Measurements from ENCODE around the gene CENPN. TPM values are rescaled to one million over a fixed set of nuclear protein-coding genes. Genes with fewer than 3 reads are reported as not detected.
A peak's percentile ranks its signal among the peaks of the same experiment; 100 is the strongest.

Gene CENPN
- total and polyA plus RNA-seq, 2 of the 13 experiments (the other 11 are each of a cell fraction or from before 2014, with no cell fraction given): 29.7 to 129 TPM

- TF ChIP-seq KMT2A (CRISPR knock-in tag; IDR thresholded peaks at IDR 0.05) (peak; percentile 78; the same call in 1 of the 2 replicates), IKZF1 (IDR thresholded peaks at IDR 0.05) (no peak), ZNF580 (CRISPR knock-in tag; IDR thresholded peaks at IDR 0.05; ENCODE audit: borderline replicate concordance, low read depth) (no peak), SAP130 (CRISPR knock-in tag; IDR thresholded peaks at IDR 0.05; ENCODE audit: low read depth) (peak; percentile 81; the same call in 1 of the 2 replicates), ZNF335 (CRISPR knock-in tag; IDR thresholded peaks at IDR 0.05) (no peak), FOXJ3 (CRISPR knock-in tag; IDR thresholded peaks at IDR 0.05; ENCODE audit: borderline replicate concordance) (no peak), MBD4 (IDR thresholded peaks at IDR 0.05; ENCODE audit: borderline replicate concordance, low read length) (no peak), ZNF292 (CRISPR knock-in tag; IDR thresholded peaks at IDR 0.05; ENCODE audit: borderline replicate concordance, low read depth) (no peak), STAT6 (CRISPR knock-in tag; IDR thresholded peaks at IDR 0.05; ENCODE audit: borderline replicate concordance) (no peak), RXRB (CRISPR knock-in tag; IDR thresholded peaks at IDR 0.05; ENCODE audit: borderline replicate concordance) (no peak; the same call in none of the 2 replicates), YEATS2 (CRISPR knock-in tag; IDR thresholded peaks at IDR 0.05; ENCODE audit: borderline replicate concordance) (no peak), ZNF75D (CRISPR knock-in tag; IDR thresholded peaks at IDR 0.05; ENCODE audit: borderline replicate concordance) (no peak), ZFP62 (CRISPR knock-in tag; IDR thresholded peaks at IDR 0.05) (no peak), ZNF549 (CRISPR knock-in tag; IDR thresholded peaks at IDR 0.05) (peak; percentile 72; the same call in 1 of the 2 replicates)
- TF ChIP-seq, protein P1, sequence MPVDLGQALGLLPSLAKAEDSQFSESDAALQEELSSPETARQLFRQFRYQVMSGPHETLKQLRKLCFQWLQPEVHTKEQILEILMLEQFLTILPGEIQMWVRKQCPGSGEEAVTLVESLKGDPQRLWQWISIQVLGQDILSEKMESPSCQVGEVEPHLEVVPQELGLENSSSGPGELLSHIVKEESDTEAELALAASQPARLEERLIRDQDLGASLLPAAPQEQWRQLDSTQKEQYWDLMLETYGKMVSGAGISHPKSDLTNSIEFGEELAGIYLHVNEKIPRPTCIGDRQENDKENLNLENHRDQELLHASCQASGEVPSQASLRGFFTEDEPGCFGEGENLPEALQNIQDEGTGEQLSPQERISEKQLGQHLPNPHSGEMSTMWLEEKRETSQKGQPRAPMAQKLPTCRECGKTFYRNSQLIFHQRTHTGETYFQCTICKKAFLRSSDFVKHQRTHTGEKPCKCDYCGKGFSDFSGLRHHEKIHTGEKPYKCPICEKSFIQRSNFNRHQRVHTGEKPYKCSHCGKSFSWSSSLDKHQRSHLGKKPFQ (CRISPR knock-in tag; IDR thresholded peaks at IDR 0.05; ENCODE audit: insufficient replicate concordance): no peak
- TF ChIP-seq, protein P2, sequence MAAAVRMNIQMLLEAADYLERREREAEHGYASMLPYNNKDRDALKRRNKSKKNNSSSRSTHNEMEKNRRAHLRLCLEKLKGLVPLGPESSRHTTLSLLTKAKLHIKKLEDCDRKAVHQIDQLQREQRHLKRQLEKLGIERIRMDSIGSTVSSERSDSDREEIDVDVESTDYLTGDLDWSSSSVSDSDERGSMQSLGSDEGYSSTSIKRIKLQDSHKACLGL (CRISPR knock-in tag; IDR thresholded peaks at IDR 0.05): peak; percentile 90
- TF ChIP-seq, protein P3, sequence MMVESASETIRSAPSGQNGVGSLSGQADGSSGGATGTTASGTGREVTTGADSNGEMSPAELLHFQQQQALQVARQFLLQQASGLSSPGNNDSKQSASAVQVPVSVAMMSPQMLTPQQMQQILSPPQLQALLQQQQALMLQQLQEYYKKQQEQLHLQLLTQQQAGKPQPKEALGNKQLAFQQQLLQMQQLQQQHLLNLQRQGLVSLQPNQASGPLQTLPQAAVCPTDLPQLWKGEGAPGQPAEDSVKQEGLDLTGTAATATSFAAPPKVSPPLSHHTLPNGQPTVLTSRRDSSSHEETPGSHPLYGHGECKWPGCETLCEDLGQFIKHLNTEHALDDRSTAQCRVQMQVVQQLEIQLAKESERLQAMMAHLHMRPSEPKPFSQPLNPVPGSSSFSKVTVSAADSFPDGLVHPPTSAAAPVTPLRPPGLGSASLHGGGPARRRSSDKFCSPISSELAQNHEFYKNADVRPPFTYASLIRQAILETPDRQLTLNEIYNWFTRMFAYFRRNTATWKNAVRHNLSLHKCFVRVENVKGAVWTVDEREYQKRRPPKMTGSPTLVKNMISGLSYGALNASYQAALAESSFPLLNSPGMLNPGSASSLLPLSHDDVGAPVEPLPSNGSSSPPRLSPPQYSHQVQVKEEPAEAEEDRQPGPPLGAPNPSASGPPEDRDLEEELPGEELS (CRISPR knock-in tag; IDR thresholded peaks at IDR 0.05): no peak
- TF ChIP-seq, protein P4, sequence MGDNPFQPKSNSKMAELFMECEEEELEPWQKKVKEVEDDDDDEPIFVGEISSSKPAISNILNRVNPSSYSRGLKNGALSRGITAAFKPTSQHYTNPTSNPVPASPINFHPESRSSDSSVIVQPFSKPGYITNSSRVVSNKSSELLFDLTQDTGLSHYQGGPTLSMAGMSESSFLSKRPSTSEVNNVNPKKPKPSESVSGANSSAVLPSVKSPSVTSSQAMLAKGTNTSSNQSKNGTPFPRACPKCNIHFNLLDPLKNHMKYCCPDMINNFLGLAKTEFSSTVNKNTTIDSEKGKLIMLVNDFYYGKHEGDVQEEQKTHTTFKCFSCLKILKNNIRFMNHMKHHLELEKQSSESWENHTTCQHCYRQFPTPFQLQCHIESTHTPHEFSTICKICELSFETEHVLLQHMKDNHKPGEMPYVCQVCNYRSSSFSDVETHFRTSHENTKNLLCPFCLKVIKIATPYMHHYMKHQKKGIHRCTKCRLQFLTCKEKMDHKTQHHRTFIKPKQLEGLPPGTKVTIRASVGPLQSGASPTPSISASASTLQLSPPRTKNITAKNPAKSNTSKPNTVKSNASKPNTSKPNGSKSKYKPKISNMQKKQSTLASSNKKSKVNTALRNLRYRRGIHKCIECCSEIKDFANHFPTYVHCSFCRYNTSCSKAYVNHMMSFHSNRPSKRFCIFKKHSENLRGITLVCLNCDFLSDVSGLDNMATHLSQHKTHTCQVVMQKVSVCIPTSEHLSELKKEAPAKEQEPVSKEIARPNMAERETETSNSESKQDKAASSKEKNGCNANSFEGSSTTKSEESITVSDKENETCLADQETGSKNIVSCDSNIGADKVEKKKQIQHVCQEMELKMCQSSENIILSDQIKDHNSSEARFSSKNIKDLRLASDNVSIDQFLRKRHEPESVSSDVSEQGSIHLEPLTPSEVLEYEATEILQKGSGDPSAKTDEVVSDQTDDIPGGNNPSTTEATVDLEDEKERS (CRISPR knock-in tag; IDR thresholded peaks at IDR 0.05): no peak
These were observed 702 bp upstream of the CENPN start (continued) for GRCh38 chr16:81006211-81006812.

All from HepG2 (cell line).